GDM1 (cell line): ENCODE measurements around the gene SLC12A3.
"Not testable (repeated sequence)": the region's sequence is repeated elsewhere in the genome, so short reads cannot be mapped to it uniquely, and the experiment has no call there.

Experiments used
- DNase-seq: peaks from one replicate; lab custom pipeline; 2025; lab: John Stamatoyannopoulos, UW

SLC12A3 gene

DNA sequence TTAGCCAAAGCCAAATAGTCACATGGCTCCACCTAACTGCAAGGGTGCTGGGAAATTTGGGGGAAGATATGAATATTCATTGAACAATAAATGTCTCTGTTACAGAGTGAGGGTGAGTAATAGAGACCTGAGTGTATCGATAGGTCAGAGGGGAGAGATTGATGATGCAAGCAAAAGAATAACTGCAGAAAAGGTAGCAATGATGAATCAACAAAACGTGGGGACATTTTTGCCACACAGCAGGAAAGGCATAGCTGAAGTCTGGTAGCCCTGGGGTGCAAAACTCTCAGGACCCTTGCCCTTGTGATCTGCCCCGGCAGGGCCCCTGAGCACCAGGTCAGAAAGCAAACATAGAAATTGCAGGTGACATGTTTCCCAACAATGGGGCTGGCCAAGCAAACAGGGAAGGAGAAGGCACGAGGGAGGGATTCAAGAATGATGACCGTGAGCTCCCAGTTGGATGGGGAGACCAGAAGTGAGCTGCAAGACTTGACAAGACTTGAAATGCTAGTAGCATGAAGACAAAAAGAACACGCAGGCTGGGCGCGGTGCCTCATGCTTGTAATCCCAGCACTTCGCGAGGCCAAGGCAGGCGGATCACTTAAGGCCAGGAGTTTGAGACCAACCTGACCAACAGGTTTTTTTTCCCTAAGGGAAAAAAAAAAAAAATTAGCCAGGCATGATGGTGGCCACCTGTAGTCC lies 54.2 kb downstream of the SLC12A3 start:
- DNase-seq = no peak

DNA sequence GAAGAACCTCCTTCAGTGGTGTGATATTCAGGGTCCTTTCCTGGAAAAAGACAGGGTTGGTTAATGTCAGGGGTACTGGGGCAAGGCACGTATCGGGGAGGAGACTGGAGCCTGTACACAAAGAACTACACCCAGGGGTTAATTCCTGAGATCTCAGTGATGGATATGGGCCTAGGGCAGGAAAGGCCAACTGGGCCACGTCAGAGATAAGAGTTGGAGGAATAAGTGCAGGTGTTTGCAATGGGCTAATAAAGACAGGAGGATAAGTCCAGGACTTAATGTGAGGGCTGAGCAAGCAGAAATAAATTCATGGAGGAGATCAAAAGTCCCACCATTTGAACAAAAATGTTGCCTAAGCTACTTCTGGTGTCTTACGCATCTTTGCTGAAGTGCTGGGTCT lies 56.6 kb downstream of the SLC12A3 start:
- DNase-seq = no peak

DNA sequence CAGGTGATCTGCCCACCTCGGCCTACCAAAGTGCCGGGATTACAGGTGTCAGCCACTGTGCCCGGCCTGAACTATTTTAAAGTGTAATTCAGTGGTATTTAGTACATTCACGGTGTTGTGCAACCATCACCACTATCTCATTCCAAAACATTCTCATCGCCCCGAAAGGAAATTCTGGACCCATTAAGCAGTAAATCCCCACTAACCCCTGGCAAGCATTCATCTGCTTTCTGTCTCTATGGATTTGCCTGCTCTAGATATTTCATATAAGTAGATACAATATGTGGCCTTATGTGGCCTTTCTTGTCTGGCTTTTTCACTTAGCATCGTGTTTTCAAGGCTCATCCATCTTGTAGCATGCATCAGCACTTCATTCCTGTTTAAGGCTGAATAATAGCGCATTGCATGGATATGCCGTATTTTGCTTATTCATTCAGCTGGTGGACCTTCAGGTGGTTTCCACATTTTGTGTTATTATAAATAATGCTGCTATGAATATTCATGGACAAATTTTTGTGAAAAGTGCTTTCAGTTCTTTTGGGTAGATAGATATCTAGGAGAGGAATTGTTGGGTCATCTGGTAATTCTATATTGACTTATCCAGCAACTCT lies 58.6 kb downstream of the SLC12A3 start:
- DNase-seq = no peak

DNA sequence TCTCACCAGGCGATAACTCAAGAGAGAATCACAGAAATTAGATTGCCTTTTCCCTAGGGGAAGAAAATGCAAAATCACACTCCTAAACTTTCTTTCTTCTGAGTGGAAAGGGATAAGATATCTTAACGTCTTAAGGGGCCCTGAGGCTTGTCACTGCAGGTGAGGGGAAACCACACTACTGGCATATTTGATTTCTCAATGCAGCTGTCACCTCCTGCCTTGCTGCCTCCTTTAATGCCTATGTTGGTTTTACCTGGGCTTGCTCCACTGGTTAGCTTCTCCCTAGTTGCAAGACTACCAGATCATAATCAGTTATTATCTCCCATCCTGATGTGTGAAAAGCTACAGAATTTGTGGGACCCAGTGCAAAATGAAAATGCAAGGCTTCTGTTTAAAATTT lies 62.5 kb downstream of the SLC12A3 start:
- DNase-seq = no peak

DNA sequence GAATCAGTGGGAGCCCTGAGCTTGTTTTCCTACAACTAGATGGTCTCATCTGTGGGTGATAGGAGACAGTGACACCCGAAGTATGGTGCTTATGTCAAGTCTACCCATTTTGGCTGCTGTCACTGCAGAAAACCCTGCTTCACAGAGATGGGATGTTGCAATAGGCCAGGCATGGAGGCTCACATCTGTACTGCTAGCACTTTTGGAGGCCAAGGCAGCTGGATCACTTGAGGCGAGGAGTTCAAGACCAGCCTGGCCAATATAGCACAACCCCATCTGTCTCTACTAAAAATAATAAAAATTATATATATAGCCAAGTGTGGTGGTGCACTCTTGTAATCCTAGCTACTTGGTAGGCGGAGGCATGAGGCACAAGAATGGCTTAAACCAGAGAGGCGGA lies 64.6 kb downstream of the SLC12A3 start:
- DNase-seq = no peak

DNA sequence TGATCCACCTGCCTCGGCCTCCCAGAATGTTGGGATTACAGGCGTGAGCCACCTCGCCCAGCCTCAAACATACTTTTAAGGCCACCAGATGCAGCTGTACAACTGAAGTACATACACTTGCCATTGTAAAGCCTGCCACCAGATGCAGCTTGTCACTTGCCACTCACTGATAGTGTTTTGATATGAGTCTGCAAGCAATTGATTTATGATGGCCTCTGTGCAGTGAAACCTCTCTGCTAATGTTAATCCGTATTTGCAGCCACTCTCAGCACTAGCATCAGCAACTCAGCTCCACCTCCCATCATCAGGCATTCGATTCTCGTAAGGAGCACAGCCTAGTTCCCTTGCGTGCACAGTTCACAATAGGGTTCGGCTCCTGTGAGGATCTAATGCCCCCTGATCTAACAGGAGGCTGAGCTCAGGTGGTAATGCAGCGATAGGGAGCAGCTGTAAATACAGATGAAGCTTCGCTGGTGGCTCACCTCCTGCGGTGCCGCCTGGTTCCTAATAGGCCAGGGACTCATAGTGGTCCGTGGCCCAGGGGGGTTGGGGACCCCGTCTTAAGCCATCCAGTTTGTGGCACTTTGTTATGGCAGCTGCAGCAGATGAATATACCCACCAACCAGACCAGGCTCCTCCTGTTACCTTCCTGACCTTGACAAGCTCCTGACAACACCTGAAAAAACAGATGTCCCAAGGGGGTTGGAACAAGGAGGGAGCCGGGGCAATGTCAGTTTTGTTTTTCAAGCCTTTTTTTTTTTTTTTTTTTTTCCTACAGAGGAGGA lies 65.7 kb downstream of the SLC12A3 start:
- no peak for DNase-seq

DNA sequence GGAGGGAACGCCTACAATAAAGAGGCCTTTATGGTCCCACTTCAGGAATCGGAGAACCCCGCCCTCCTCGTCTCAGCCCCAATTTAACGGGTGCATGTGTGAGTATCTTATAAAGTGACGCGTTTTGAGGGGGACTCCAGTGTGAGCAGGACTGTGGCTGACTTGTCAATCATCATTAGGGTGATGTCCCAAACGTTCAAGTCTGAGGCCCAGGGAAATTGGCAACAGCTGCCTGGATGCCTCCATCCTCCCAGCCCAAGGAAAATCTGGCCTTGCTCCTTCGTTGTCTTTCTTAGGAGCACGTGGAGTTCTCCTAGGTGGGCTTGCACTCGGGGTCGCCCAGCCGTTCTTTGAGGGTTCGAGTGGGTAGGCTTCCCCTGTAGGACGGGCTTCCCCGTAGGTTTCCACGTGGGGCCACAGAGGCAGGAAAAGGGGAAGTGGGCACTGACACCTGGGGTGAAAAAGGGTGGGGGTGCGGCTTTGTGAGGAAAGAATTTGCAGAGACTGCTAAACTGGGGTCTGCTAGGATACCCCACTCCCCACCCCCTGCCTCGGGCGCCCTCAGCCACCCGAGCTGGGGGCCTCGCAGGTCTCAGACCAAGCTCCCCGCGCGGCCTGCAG lies 66.4 kb downstream of the SLC12A3 start:
- DNase-seq = no peak

DNA sequence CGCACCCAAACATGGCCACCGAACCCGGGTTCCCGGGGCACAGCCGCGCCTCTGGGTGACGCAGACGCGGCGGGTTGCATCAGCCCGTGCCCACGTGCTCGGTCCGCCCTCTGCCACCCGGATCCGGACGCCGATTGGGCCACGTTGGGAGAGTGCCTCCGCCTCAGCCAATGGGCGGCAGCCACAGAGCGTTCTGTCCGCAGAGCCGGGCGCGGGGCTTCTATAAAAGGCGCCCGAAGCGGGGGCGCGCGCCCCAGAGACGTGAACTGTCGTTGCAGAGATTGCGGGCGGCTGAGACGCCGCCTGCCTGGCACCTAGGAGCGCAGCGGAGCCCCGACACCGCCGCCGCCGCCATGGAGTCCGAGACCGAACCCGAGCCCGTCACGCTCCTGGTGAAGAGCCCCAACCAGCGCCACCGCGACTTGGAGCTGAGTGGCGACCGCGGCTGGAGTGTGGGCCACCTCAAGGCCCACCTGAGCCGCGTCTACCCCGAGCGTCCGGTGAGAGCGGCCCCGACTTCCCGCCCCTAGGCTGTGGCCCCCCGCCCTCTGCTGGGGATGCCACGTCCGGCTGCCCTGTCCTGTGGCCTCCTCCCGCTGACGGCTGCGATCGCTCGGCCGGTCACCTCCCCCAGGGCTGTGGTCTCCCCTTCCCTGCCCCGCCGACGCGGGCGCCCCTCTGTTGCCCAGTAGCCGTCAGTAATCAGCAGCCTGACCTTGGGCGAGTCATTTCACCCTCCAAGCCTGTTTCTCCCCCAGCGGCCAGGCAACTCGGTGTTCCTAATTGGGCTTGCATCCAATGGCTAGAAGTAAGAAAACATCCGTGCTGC lies 67.1 kb downstream of the SLC12A3 start, which contains the start of gene HERPUD1:
Gene HERPUD1 (plus strand): TSS at position 251 of the 829 bp plus-strand sequence. CDS start 103 bp downstream, at position 354.
- DNase-seq = peak; percentile 88

DNA sequence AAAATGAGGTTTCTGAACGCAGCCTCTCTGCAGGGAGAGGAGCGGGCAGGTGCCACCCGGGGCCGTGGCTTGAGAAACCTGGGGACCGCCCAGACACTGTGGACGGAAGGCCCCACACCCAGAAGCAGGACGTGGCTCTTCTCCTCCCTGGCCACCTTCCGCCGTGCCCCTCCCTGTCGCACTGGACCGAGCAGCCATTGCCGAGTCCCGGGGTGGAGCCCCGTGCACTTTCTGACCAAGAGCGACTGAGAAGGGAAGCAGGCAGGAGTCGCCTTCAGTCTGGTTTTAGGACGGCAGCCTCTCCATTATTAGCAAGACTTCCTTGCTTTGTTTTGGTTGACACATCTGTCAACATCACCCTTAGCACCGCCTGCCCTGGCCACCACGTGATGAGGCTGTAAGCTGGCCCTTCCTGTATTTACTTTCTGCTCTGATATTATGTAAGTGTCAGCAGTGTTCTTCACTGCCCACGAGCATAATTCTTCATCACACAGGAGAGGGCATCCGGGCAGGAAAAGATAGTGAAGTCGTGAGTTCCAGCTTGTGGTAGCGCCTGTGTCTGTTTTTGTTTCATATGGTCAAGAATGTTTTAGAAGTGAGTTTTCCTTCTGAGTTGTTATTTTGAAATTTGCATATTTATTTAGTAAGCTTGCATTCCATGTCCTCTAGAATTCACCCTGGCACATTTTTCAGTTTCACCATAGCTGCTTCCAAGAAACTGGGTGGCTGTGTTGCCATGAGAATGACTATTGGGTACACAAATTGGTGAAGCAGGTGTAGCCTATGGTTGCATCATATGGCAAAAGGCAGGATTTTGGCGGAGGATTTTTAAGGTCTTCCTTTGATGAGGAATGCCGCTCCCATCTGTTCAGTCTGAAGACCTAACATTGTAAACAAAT lies 68.0 kb downstream of the SLC12A3 start:
- DNase-seq = no peak

DNA sequence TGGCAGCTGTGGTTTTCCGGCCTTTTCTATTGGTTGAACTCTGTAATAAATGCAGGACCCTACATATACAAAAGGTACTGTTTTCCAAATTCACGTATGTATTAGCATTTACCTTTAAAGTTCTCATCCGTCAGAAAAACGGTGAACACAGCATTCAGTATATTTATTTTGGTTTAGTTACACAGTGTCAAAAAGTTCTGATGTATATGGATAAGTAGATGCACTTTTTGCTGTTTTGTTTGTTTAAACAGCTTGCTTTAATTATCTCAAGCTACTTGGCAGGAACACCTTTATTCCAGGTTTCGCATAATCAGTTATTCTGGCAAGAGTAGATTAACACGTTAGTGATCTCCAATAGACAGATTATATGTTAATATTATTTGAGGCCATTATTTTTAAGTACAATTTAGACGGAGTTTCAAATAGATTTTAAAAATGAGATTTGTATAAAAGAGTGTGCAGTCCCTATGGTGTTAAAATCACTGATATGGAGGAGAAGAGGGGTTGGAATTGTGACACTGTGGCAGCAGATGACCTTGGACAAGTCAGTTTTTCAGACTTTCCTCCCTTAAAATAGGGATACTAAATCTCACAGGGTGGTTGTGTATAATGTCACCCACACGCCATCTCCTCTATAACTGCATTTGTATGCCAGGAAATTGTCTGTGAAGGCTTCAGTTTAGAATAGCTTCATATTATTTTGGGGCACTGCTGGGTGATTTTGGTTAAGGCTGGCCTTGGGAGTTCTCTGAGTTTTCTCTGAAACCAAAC lies 69.0 kb downstream of the SLC12A3 start:
- no peak for DNase-seq

DNA sequence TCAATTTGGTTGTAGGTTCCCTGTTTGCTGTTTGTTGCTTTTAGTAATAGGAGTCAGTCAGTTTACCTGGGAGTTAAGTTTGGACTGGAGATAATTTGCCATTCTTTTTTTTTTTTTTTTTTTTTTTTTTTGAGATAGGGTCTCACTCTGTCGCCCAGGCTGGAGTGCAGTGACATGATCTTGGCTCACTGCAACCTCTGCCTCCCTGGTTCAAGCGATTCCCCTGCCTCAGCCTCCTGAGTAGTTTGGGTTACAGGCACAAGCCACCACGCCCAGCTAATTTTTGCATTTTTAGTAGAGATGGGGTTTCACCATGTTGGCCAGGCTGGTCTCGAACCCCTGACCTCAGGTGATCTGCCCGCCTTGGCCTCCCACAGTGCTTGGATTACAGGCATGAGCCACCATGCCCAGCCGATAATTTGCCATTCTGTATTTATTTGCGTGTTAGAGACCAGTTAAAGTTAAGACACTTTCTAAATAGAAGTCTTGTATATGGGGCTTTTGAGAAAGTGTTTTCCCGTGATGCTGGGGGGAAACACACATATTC lies 69.7 kb downstream of the SLC12A3 start:
- DNase-seq = not testable (repeated sequence)

DNA sequence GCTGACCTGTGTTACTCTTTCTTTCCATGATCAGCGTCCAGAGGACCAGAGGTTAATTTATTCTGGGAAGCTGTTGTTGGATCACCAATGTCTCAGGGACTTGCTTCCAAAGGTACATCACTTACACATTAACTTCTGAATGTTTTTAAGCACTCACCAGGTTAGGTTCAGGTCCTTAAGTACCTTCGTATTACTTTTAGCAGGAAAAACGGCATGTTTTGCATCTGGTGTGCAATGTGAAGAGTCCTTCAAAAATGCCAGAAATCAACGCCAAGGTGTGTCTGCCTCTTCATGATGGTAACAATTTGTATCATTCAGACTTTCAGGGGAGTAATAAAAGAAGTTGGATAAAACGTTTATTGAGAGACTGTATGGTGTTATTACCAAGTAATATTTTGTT lies 70.2 kb downstream of the SLC12A3 start:
- DNase-seq = no peak

DNA sequence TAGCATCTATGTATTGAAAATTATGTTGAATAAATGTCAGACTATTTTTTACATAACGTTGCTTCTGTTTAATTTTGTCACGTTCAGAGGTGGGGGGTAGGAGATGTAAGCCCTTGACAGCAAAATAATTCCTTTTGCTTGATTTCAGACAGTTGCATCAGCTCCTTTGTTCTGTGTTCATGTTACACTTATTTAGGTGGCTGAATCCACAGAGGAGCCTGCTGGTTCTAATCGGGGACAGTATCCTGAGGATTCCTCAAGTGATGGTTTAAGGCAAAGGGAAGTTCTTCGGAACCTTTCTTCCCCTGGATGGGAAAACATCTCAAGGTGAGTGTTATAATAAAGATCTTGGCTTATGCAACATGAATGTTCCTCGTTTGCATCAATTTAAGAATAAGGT lies 71.5 kb downstream of the SLC12A3 start:
- DNase-seq = no peak

DNA sequence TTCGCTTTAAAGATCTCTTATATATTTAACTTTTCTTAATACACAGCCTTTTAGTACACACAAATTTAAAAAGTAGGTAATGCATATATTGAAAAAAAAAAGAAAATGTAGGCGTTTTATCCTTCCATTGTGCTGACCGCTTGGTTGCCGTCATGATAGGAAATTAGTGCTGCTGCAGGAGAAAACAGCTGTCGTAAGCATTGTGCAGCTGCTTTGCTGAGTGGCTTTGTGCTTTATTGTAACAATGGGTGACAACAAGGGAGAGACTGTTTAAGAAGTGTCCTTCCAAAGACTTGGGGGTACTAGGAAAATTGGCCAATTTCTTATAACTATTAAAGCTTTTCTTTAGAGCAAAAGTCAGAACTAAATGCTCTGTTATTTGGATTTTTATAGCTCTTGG lies 71.9 kb downstream of the SLC12A3 start:
- DNase-seq = no peak

DNA sequence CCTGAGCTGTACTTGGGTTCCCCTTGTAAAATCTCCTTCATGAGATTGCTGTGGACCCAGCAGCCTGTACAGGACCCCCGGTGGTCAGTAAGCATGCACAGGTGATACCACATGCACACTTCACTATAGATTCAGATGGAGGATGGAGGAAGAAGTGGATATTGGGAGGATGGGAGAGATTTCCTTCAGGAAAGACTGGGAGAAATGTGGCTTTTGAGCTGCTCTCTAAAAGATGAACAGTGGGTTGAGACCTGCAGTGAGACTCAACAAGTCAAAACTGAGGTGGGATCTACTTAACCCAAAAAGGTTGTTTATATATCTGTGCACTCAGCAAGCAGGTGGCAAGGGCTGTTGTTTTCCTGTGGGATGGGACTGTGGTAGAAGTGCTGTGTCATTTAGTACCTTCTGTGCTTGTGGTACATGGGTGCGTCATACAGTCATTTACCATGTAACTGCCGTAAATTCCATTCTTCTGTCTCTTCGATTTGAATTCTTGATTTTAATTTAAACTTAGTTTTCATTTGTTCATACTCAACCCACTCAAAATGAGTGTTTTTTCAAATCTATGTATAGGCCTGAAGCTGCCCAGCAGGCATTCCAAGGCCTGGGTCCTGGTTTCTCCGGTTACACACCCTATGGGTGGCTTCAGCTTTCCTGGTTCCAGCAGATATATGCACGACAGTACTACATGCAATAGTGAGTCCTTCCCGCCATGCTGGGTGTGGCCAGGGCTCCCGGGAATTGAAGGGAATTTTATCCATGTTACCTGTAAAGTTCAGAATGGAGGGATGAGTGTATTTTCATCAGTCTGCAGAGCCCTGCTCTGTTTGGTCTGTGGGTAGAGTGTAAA lies 73.9 kb downstream of the SLC12A3 start:
- DNase-seq = no peak

DNA sequence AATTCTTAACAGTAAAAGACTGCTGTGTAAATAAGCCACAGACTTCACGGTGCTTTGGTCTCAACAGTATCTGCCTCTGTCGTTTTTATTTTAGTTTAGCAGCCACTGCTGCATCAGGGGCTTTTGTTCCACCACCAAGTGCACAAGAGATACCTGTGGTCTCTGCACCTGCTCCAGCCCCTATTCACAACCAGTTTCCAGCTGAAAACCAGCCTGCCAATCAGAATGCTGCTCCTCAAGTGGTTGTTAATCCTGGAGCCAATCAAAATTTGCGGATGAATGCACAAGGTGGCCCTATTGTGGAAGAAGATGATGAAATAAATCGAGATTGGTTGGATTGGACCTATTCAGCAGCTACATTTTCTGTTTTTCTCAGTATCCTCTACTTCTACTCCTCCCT lies 74.8 kb downstream of the SLC12A3 start:
- DNase-seq = no peak

DNA sequence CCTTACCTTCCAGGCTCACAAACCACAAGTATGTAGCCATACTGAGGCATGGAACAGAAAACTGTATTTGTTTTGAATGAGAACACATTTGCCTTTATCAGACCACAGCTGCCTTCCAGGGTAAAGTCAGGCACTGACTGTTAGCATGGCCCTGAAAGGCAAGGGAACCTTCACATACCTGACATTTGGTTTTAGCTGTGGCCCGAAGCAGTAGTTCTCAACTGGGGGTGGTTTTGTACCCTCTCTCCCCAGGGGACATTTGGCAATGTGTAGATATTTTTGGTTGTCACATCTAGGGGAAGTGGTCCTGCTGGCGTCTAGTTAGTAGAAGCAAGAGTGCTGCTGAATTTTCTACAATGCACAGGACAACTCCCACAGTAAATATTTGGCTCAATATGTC lies 76.1 kb downstream of the SLC12A3 start:
- no peak for DNase-seq

DNA sequence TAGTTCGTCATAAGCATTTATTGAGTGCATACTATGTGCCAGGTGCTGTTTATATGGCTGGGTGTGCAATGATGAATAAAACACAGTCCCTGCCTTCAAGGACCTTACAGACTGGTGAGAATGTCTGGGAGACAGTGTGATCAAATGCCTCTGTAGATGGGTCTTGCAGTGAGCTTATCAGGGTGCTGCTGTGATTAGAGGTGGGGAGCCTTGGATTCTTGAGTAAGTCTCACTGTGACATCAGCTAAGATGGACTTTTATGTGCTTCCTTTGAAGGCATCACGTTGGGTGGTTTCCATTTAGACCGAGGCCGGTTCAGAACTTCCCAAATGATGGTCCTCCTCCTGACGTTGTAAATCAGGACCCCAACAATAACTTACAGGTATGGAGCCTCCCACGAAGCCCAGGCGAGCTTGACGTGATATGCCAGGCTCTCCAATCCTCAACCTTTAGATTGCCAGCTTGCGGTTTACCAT lies 76.9 kb downstream of the SLC12A3 start:
- DNase-seq = no peak
